ENCODE results near the gene LAMA3.

GRCh38 chr18:23992941-23993280 is 303.7 kb downstream of the LAMA3 start:
- TF ChIP-seq CTCF (IDR thresholded peaks at IDR 0.05; ENCODE audit: extremely low read depth in 1 of 2, insufficient read depth in 1 of 2, low read depth in 1 of 2, low read length in 2 of 2) (no peak), POLR2AphosphoS5 (IDR thresholded peaks at IDR 0.05; ENCODE audit: insufficient read depth, low read depth, low read length) (no peak)

Measured in endothelial cell of umbilical vein (primary cell).